ENCODE measurements around the gene VPS50.
A peak's percentile ranks its signal among the peaks of the same experiment; 100 is the strongest.

Gene VPS50

GRCh38 chr7:93374345-93374940 lies 142.3 kb downstream of the VPS50 start:
- peak; percentile 35 for DNase-seq (ENCODE audit: low read depth, low spot score)
- H3K4me3 ChIP-seq (ENCODE audit: low read length): no peak overlapping the region

GRCh38 chr7:93375603-93376002 lies 143.4 kb downstream of the VPS50 start:
- no peak for DNase-seq (ENCODE audit: low read depth, low spot score)
- no peak overlapping the region for H3K4me3 ChIP-seq (ENCODE audit: low read length)

GRCh38 chr7:93378131-93378760 lies 146.1 kb downstream of the VPS50 start:
- peak; percentile 5 for DNase-seq (ENCODE audit: low read depth, low spot score)
- H3K4me3 ChIP-seq (ENCODE audit: low read length): no peak overlapping the region

- H3K4me3 ChIP-seq (ENCODE audit: low read length): no peak overlapping the region
- no peak for DNase-seq (ENCODE audit: low read depth, low spot score)
These were observed 150.2 kb downstream of the VPS50 start for GRCh38 chr7:93382362-93382761.

- no peak overlapping the region for H3K4me3 ChIP-seq (ENCODE audit: low read length)
- no peak for DNase-seq (ENCODE audit: low read depth, low spot score)
These were observed 158.5 kb downstream of the VPS50 start for GRCh38 chr7:93390660-93391059.

GRCh38 chr7:93392984-93393383 lies 160.8 kb downstream of the VPS50 start:
- DNase-seq (ENCODE audit: low read depth, low spot score): no peak
- no peak overlapping the region for H3K4me3 ChIP-seq (ENCODE audit: low read length)

GRCh38 chr7:93399642-93400041 lies 167.5 kb downstream of the VPS50 start:
- DNase-seq (ENCODE audit: low read depth, low spot score): no peak
- H3K4me3 ChIP-seq (ENCODE audit: low read length): no peak overlapping the region

GRCh38 chr7:93402944-93403343 lies 170.8 kb downstream of the VPS50 start:
- DNase-seq (ENCODE audit: low read depth, low spot score): no peak
- H3K4me3 ChIP-seq (ENCODE audit: low read length): no peak overlapping the region

GRCh38 chr7:93407239-93407638 lies 175.1 kb downstream of the VPS50 start:
- DNase-seq (ENCODE audit: low read depth, low spot score): no peak
- no peak overlapping the region for H3K4me3 ChIP-seq (ENCODE audit: low read length)

- H3K4me3 ChIP-seq (ENCODE audit: low read length): no peak overlapping the region
- no peak for DNase-seq (ENCODE audit: low read depth, low spot score)
These were observed 177.2 kb downstream of the VPS50 start for GRCh38 chr7:93409324-93409723.
